GM23338 (cell line): ENCODE data around the gene EVL. TPM values are rescaled to one million over a fixed set of nuclear protein-coding genes. Genes with fewer than 3 reads are reported as not detected.
"Not testable (repeated sequence)": the region's sequence is repeated elsewhere in the genome, so short reads cannot be mapped to it uniquely, and the experiment has no call there.

Source experiments
- ATAC-seq: fragments of 200-7000 bp; cut with Tn5 transposase; 3 replicates; pipeline ENCODE4 v1.9.1; 2020
- DNase-seq: peaks from one replicate; pipeline ENCODE4 v3.0.0-alpha.2; 2015; ENCODE audit warnings: low spot score
- H2AFZ ChIP-seq: fragments of 200-600 bp; sonication (generic); 2 replicates; pipeline ENCODE4 v1.8.0; 2016; ENCODE audit warnings: antibody characterized with exemption, mild to moderate bottlenecking, moderate library complexity
- H3F3A ChIP-seq: fragments of 200-600 bp; sonication (generic); replicated peaks from 2 replicates; pipeline ENCODE4 v1.8.0; 2017; ENCODE audit warnings: antibody characterized with exemption, mixed run types, low read depth
- H3K27ac ChIP-seq: fragments of 200-600 bp; sonication (generic); 2 replicates; pipeline ENCODE4 v1.6.1; 2016; ENCODE audit warnings: low read depth
- H3K27me3 ChIP-seq: fragments of 200-600 bp; sonication (generic); 2 replicates; pipeline ENCODE4 v1.8.0; 2016; ENCODE audit warnings: mild to moderate bottlenecking, mixed run types, moderate library complexity; ENCODE audit not compliant: insufficient read depth
- H3K36me3 ChIP-seq: fragments of 200-600 bp; sonication (generic); 2 replicates; pipeline ENCODE4 v1.8.0; 2016; ENCODE audit warnings: mild to moderate bottlenecking; ENCODE audit not compliant: insufficient read depth
- H3K4me1 ChIP-seq: fragments of 200-600 bp; sonication (generic); 2 replicates; pipeline ENCODE4 v1.8.0; 2016; ENCODE audit warnings: mild to moderate bottlenecking, moderate library complexity; ENCODE audit not compliant: insufficient read depth
- H3K4me2 ChIP-seq: fragments of 200-600 bp; sonication (generic); 2 replicates; pipeline ENCODE4 v1.7.1; 2017; ENCODE audit warnings: mixed run types
- H3K4me3 ChIP-seq: fragments of 200-600 bp; sonication (generic); 2 replicates; pipeline ENCODE4 v1.6.1; 2016; ENCODE audit warnings: mixed run types
- H3K79me2 ChIP-seq: fragments of 200-600 bp; sonication (generic); replicated peaks from 2 replicates; pipeline ENCODE4 v1.8.0; 2017; ENCODE audit warnings: mild to moderate bottlenecking; ENCODE audit not compliant: insufficient read depth
- H3K9me2 ChIP-seq: fragments of 200-600 bp; sonication (generic); 2 replicates; pipeline ENCODE4 v1.8.0; 2017; ENCODE audit not compliant: insufficient read depth
- H4K20me1 ChIP-seq: fragments of 200-600 bp; sonication (generic); replicated peaks from 2 replicates; pipeline ENCODE4 v1.8.0; 2017; ENCODE audit warnings: mild to moderate bottlenecking; ENCODE audit not compliant: insufficient read depth
- H3K27ac Mint-ChIP-seq: 2 replicates; pipeline ENCODE4 v1.8.0; 2020; ENCODE audit warnings: inconsistent platforms, mild to moderate bottlenecking, moderate library complexity, mixed read lengths
- H3K27me3 Mint-ChIP-seq: 3 replicates; pipeline ENCODE4 v1.8.0; 2022; ENCODE audit warnings: low read depth, mild to moderate bottlenecking, moderate library complexity, mixed read lengths, inconsistent platforms; ENCODE audit not compliant: insufficient read depth, poor library complexity
- H3K36me3 Mint-ChIP-seq: 3 replicates; pipeline ENCODE4 v1.8.0; 2021; ENCODE audit warnings: low read depth, mild to moderate bottlenecking, inconsistent platforms, moderate library complexity, mixed read lengths
- H3K4me1 Mint-ChIP-seq: 3 replicates; pipeline ENCODE4 v1.8.0; 2020; ENCODE audit warnings: mild to moderate bottlenecking, inconsistent platforms, mixed read lengths
- H3K4me3 Mint-ChIP-seq: 3 replicates; pipeline ENCODE4 v1.8.0; 2021; ENCODE audit warnings: moderate library complexity, mild to moderate bottlenecking, inconsistent platforms, mixed read lengths
- H3K9me3 Mint-ChIP-seq: 3 replicates; pipeline ENCODE4 v1.8.0; 2020; ENCODE audit warnings: moderate library complexity, mild to moderate bottlenecking, inconsistent platforms, mixed read lengths
- CREB1 ChIP-seq: fragments of 250-450 bp; sonication (Bioruptor Pico); IDR thresholded peaks from 2 replicates; pipeline ENCODE4 v1.5.0; 2020; ENCODE audit warnings: low read depth, mild to moderate bottlenecking, moderate library complexity
- CTCF ChIP-seq, 2 experiments: fragments of 200-600 bp in 1 of 2; sonication (generic) in 1 of 2; conservative IDR thresholded peaks; 2 replicates each; pipeline versions ENCODE4 v1.5.1 to v1.6.1; 2016 to 2017; ENCODE audit warnings: antibody characterized with exemption in 2 of 2, low read depth in 2 of 2, mild to moderate bottlenecking in 2 of 2, moderate library complexity in 1 of 2
- ETS1 ChIP-seq: IDR thresholded peaks from 2 replicates; pipeline ENCODE4 v1.6.1; 2016; ENCODE audit warnings: antibody characterized with exemption
- EZH2 ChIP-seq: fragments of 200-600 bp; sonication (generic); IDR thresholded peaks from one replicate; pipeline ENCODE4 v1.8.0; 2017; ENCODE audit warnings: antibody characterized with exemption, mild to moderate bottlenecking, low read depth; ENCODE audit not compliant: unreplicated experiment
- EZH2phosphoT487 ChIP-seq: fragments of 200-600 bp; sonication (generic); IDR thresholded peaks from one replicate; pipeline ENCODE4 v1.8.1; 2018; ENCODE audit warnings: antibody characterized with exemption; ENCODE audit not compliant: unreplicated experiment
- JUNB ChIP-seq: IDR thresholded peaks from one replicate; pipeline ENCODE4 v1.6.1; 2016; ENCODE audit warnings: antibody characterized with exemption; ENCODE audit not compliant: unreplicated experiment
- NANOG ChIP-seq: IDR thresholded peaks from 2 replicates; pipeline ENCODE4 v1.6.1; 2016; ENCODE audit warnings: antibody characterized with exemption, borderline replicate concordance
- POLR2AphosphoS5 ChIP-seq: IDR thresholded peaks from 2 replicates; pipeline ENCODE4 v1.6.1; 2016; ENCODE audit warnings: antibody characterized with exemption, low read depth
- REST ChIP-seq: IDR thresholded peaks from one replicate; pipeline ENCODE4 v1.6.1; 2018; ENCODE audit warnings: antibody characterized with exemption; ENCODE audit not compliant: unreplicated experiment
- STAT1 ChIP-seq: IDR thresholded peaks from one replicate; pipeline ENCODE4 v1.6.1; 2016; ENCODE audit warnings: antibody characterized with exemption; ENCODE audit not compliant: unreplicated experiment
- ZNF114 ChIP-seq: fragments of 250-450 bp; sonication (Bioruptor Pico); IDR thresholded peaks from 2 replicates; pipeline ENCODE4 v1.5.0; 2020; ENCODE audit warnings: mild to moderate bottlenecking, moderate library complexity
- ZNF331 ChIP-seq: fragments of 250-450 bp; sonication (Bioruptor Pico); IDR thresholded peaks from 2 replicates; pipeline ENCODE4 v1.5.0; 2020; ENCODE audit warnings: low read depth, mild to moderate bottlenecking, moderate library complexity
- polyA plus RNA-seq: library from polyadenylated mRNA; unstranded; fragments of >200 nt; fragmentation: Nextera tagmentation; extraction: Ambion mirVana; gene quantifications from 2 replicates; pipeline ENCODE4 v1.2.1, GENCODE V29; 2016
- total RNA-seq: library from RNA; depleted of rRNA; stranded (reverse); fragments of >200 nt; shearing (Covaris generic); gene quantifications from 2 replicates; pipeline ENCODE4 v1.2.3, GENCODE V29; 2014

EVL gene
- total and polyA plus RNA-seq, 2 experiments from 2014 or later = 28.2 to 50.5 TPM

- TF ChIP-seq NANOG = no peak
Observed at GRCh38 chr14:100063314-100063941, 1.8 kb upstream of the EVL start (continued).

- H3K27me3 Mint-ChIP-seq, H3K4me2 ChIP-seq, H3K4me3 ChIP-seq, H4K20me1 ChIP-seq, H3K27ac Mint-ChIP-seq, H2AFZ ChIP-seq, H3F3A ChIP-seq, H3K9me3 Mint-ChIP-seq, H3K27me3 ChIP-seq, H3K27ac ChIP-seq, H3K4me1 Mint-ChIP-seq, H3K4me1 ChIP-seq, H3K79me2 ChIP-seq, DNase-seq, H3K36me3 Mint-ChIP-seq, H3K9me2 ChIP-seq, H3K4me3 Mint-ChIP-seq, H3K36me3 ChIP-seq, ATAC-seq: not testable (repeated sequence)
Observed at GRCh38 chr14:100064335-100065092, 708 bp upstream of the EVL start.

- Histone ChIP-seq H4K20me1 (peaks cover 7% of the 10 kb centered on the region), H3K27me3 (no peaks in the 10 kb centered on the region), H3F3A (no peaks in the 10 kb centered on the region), H3K4me1 (no peaks in the 10 kb centered on the region), H2AFZ (no peak overlapping the region), H3K27ac (no peak overlapping the region; the same call in 1 of the 2 replicates), H3K9me2 (no peaks in the 10 kb centered on the region), H3K4me3 (no peak overlapping the region), H3K4me2 (no peak overlapping the region), H3K36me3 (no peaks in the 10 kb centered on the region), H3K79me2 (no peaks in the 10 kb centered on the region; the same call in 1 of the 2 replicates)
- no peak for DNase-seq
- Mint-ChIP-seq H3K4me1 (peaks cover 10% of the 10 kb centered on the region), H3K36me3 (no peaks in the 10 kb centered on the region; the same call in 2 of the 3 replicates), H3K27me3 (peaks cover 4% of the 10 kb centered on the region), H3K9me3 (no peaks in the 10 kb centered on the region), H3K4me3 (no peak overlapping the region), H3K27ac (no peak overlapping the region)
- TF ChIP-seq EZH2 (no peak), CREB1 (CRISPR knock-in tag) (no peak), JUNB (no peak), ZNF331 (CRISPR knock-in tag) (no peak), STAT1 (no peak), EZH2phosphoT487 (no peak), NANOG (no peak), POLR2AphosphoS5 (no peak), ETS1 (no peak), ZNF114 (no peak), CTCF (conservative IDR thresholded peaks at IDR 0.05; ENCODE audit: low read depth in 2 of 2) (no peak), REST (no peak)
- ATAC-seq = no peak
Observed at GRCh38 chr14:100065942-100066574, 836 bp downstream of the EVL start.
